ENCODE measurements around the gene UBE2D4.
"Not testable (repeated sequence)": the region's sequence is repeated elsewhere in the genome, so short reads cannot be mapped to it uniquely, and the experiment has no call there.

UBE2D4 gene

DNA sequence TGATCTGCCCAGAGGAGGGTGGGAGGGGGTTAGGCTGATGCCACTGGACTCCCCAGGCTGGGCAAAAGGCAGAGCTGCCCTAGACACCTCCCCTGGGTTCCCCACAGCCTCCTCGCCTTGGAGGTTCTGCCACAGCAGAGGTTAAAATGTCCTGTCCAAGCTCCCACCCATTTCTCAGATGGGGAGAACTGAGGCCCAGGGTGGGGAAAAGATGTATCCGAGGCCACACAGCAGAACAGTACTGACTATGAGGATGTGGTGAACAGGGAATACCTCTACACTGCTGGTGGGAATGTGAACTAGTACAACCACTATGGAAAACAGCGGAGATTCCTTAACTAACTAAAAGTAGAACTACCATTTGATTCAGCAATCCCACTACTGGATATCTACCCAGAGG, 40.2 kb downstream of the UBE2D4 start:
- DNase-seq (ENCODE audit: low read depth in 2 of 2): not testable (repeated sequence)

DNA sequence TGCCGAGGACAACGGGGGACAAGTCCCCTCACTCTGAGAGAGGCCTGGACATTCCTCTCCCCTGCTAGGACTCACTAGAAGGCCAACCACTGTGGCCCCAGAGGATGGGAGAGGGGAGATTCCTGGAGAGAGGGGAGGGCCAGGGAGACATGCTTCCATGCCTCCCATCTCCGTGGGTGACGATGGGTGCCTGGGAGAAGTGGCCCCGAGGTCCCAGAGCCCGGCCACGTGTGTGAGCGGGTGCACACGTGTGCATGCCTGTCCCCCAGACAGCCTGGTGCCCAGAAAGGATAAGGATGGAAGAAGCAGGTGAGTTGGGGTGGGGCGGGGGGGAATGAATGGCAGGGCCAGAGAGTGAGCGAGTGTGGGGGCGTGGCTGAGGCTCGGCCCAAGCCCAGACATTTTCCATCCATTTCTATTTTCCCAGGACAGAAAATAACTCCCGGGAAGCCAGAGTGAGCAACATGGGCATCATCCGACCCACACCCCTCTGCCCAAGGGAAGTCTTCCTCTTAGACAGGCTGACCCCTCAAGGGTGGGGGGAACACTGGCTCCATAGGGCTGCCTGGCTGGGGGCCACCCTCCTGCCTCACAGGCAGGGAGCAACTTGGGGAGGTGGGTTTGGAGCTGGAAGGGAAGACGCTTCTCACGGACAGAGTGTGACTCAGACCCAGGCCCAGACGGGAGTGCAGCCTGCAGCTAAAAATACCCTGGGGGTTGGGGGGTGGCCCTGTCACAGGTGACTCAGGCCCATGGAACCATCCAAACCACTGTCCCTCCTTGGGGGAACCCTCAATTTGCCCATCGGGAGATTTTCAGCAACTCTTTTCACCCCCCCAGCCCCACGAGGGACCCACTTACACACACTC, 42.2 kb downstream of the UBE2D4 start:
- DNase-seq (ENCODE audit: low read depth in 2 of 2): not testable (repeated sequence)

DNA sequence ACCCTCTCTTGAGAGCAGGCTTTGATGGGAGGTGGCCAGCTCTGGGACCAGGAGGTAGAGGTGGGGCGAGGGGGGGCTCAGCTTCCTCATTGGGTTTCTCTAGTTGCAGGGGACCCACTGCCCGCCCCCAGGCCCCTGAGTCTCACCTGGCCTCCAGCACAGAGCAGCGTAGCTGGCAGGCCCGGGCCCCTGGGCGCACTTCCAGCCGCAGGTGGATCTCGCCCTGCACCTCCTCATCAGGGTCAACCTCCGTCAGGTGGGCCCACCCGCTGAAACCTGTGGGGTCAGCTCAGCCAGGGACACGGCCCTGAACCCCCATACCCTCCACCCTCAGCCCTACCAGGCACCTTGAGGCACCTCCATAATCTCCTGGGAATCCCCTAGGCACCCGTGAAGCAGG, 43.4 kb downstream of the UBE2D4 start:
- not testable (repeated sequence) for DNase-seq (ENCODE audit: low read depth in 2 of 2)

DNA sequence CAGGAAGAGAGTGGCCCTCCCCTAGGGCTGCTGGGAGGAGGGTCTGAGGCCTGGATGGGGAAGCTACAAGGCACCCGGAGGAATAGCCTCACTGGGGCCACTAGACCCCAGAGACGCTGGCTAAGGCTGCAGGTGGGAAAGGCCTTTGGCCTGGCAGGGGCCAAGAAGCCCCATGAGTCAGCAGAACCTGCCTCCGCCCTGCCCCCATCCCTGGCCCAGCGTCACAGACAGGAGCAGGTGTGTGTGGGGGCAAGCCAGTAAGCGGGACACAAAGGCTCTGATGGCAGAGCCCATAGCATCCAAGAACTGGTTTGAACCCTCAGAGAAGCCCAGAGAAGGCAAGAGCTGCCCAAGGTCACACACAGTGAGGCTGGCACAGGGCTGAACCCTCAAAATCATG, 44.5 kb downstream of the UBE2D4 start:
- not testable (repeated sequence) for DNase-seq (ENCODE audit: low read depth in 2 of 2)

DNA sequence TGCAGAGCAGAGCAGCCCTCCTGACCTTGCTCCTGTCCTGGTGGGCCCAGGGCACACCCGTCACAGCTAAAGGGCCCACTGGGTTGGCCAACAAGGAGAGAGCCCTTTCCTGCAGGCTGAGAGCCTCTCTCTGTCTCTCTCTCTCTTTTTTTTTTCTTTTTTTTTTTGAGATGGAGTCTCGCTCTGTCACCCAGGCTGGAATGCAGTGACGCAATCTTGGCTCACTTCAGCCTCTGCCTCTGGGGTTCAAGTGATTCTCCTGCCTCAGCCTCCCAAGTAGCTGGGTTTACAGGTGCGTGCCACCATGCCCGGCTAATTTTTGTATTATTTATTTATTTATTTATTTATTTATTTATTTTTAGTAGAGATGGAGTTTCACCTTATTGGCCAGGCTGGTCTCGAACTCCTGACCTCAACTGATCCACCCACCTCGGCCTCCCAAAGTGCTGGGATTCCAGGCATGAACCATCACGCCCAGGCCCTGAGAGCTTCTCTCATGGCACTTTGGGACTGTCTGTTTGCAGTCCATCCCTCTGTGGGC, 47.9 kb downstream of the UBE2D4 start:
- DNase-seq (ENCODE audit: low read depth in 2 of 2): not testable (repeated sequence)

DNA sequence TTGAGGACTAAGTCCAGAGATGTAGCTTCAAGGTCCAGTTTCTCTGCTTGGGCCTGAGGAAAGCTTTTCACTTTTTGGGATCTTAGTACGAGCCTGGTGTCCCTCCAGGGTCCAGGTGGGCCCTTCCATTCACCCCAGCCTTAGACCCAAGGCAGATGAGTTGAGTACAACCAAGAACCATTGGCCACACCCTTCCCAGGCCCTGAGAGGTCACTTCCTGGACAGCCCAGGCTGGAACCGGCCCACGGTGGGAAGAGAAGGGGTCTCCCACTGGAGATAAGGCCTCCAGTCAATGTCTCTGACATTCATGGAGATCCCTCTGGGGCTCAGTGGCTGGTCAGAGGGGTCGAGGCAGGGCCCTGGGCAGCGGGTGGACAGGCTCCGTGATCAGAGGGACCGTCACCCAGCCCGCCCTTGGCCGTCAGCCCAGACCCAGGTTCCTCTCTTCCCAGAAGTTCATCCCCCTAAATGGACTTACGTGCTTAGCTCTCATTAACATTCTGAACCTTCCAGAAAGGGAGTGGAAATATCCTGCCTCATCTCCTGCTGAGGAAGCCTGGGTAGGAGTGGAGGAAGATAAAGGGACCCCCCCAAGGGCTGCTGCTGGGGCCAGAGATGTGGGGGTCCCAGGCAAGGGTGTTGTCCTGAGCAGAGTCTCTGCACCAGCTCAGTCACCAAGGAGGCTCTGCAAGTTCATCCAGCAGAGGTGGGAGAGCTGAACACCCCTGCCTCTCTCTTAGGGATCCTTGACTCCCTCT, 48.7 kb downstream of the UBE2D4 start:
- not testable (repeated sequence) for DNase-seq (ENCODE audit: low read depth in 2 of 2)

DNA sequence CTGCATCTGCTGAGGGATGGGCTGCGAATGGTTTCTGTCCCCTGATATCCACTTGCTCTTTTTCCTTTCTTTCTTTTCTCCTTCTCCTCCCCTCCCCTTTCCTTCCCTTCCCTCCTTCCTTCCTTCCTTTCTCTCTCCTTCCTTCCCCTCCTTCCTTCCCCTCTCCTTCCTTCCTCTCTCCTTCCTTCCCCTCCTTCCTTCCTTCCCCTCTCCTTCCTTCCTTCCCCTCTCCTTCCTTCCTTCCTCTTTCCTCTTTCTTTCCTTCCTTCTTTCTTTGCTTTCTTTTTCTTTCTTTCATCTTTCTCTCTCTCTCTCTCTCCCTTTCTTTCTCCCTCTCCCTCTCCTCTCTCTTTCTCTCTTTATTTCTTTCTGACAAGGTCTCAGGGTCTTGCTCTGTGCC, 51.3 kb downstream of the UBE2D4 start:
- DNase-seq (ENCODE audit: low read depth in 2 of 2): no peak

DNA sequence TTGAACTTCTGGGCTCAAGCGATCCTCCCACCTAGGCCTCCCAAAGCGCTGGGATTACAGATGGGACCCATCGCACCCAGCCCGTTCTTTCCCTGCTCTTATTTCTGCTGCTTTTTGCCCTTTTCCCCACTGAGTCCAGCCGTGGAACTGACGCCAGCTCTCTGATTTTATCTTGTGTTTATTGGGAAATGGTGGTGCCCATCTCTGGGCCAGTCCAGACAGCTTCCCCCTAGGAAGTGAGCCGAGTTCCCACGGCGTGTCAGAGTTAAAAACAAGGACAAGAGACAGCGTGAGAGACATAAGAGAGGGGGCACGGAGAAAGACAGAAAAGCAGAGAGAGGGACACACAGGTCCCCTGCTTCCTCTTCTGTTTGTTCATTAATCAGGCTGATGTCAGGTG, 51.9 kb downstream of the UBE2D4 start:
- DNase-seq (ENCODE audit: low read depth in 2 of 2): not testable (repeated sequence)

DNA sequence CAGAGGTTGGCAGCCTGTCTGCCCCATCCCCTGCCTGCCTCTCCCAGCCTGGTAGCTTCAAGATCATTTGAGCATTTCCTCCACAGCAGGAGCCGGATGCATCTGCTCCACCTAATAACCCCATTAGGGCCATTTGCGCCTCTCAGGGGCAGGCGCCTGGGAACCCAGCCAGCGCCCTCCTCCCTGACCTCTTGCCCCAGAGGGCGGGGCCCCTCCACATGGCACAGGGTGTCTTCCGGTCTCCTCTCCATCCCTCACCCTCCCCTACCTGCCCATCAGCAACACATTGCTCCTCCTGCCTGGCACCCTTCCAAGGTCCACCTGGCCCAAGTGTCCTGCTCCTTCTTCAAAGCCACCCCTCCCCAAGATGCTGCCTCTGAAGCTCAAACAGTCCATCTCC, 56.6 kb downstream of the UBE2D4 start:
- DNase-seq (ENCODE audit: low read depth in 2 of 2): not testable (repeated sequence)

DNA sequence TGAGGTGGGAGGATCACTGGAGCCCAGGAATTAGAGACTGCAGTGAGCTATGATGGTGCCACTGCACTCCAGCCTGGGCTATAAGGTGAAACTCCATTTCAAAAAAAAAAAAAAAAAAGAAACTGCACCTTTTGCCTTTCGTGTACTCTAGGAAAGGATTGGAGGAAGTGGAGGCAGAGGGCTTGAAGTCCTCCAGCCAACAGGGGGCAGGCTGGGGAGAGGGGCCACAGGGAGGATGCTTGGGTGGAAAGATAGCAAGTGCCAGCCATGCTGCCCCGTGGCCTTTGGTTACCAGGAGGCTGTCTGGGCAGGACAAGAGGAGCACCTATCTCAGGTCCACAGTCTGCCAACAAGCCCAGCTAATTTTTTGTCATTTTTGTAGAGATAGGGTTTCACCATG, 57.5 kb downstream of the UBE2D4 start:
- not testable (repeated sequence) for DNase-seq (ENCODE audit: low read depth in 2 of 2)

DNA sequence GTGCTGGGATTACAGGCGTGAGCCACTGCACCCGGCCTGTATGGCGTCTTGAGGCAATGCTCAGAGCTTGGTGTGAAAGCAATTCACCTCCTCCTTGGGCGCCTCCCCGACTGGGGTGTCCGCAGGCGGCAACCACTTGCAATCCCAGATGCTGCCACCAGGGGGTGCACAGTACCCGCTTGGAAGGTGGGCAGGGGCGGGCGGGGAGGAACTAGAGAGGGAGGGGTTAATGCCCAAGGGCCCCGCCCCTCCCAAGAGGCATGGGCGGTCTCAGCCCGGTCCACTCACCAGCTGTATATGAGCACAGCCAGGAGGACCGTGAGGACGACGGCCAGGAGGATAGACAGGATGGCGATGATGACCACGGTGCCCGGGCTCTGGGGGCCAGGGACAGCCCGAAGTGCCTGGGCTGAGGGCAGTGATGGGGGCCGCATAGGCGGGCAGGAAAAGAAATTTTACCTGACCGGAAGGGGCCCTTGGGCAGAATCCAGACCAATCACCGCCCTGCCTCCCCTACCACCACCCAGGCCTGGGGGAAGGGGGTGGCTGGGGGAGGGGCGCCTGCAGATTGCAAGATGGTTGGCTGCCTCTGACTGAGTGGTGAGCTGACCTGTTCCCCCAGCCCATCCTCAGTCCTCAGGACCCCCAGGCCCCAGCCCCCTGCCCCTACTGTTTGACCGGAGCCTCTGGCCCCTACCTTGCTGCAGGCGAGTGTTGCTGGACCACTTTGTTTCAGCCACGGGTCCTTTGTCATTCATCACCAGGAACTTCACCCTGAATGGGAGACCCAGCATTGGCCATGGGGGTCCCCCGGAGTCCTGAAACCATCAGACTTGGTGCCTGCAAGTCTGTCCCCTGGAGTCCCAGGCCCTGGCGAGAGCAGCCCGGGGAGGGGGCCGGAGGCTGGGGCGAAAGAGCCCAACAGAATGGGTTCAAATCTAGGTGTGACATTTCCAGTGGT, 59.9 kb downstream of the UBE2D4 start:
- DNase-seq (ENCODE audit: low read depth in 2 of 2): peak; percentile 44 to 46

DNA sequence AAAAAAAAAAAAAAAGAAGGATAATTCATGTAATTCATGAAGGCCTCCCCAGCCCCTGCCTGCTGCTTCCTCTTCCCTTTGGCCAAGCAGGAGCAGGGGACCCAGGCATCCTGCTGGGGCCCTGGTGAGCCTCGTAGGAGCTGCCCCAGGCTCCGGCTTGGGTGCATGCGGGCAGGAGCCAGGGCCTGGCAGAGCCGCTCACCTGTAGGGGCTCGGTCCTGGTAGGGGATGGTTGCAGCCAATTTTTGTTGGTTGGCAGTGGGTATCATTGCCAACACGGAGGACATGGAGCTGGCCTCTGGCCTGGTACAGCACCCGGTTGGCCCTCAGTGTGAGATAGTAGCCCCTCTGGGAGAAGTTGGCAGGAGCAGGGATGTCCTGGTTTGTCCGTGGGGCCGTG, 61.2 kb downstream of the UBE2D4 start:
- not testable (repeated sequence) for DNase-seq (ENCODE audit: low read depth in 2 of 2)

DNA sequence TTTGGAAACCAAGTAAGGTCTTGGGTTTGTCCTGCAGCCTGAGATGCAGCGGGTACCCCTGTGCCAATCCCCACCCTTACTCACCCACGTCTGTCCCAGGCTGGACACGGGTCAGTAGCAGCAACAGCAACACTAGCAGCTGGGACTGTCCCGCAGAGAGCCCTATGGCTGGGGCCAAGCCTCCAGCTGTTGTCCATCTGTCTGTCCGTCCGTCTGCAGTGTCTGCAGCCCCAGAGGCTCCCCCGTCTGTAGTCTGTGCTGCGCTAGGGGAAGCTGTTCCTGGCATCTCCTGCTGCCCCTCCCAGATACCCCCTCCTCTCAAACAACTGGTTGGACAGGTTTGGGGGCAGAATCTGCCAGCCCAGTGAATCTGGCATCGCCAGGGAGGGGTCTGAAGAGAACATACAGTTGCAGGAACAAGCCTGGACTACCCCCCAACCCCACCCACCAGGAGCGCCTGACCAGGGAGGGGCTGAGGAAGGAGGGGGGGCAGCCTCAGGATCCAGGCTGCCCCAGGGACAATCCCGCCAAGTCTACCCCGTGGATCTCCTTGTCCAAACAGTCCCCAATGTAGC, 63.9 kb downstream of the UBE2D4 start:
- DNase-seq (ENCODE audit: low read depth in 2 of 2): not testable (repeated sequence)

DNA sequence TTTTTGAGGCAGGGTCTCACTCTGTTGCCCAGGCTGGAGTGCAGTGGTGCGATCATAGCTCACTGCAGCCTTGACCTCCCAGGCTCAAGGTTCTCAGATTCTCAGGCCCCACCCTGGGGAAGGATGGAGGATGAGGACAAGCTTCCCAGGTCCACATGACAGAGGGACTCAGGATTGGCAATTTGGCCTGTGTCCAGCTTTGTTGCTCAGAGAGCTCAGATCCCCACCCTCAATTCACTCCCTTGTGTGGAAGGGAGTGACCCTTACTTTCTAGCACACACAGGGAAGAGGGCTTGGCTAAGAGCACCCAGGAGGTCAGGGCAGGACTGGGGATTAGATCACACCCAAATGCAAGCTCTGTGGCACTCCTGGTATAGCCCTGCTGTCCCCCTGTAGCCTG, 64.6 kb downstream of the UBE2D4 start:
- not testable (repeated sequence) for DNase-seq (ENCODE audit: low read depth in 2 of 2)

DNA sequence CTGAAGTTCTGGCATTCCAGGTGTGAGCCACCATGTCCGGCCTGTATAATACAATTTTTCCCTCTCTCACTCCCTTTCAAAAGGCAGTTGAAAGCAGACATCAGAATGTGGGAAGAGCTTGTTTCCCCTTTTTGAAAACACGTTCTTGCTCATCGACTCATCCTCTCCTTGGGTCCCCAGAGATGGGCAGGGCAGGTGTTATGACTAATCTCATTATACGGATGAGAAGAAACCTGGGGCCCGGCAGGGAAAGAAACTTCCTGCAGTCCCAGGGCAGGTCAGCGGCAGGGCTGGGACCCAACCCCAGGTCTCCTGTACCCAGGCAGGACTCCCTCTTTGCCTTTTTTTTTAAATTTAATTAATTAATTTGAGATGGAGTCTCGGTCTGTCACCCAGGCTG, 66.7 kb downstream of the UBE2D4 start:
- DNase-seq (ENCODE audit: low read depth in 2 of 2): peak in 1 of 2 experiments; percentile 8

DNA sequence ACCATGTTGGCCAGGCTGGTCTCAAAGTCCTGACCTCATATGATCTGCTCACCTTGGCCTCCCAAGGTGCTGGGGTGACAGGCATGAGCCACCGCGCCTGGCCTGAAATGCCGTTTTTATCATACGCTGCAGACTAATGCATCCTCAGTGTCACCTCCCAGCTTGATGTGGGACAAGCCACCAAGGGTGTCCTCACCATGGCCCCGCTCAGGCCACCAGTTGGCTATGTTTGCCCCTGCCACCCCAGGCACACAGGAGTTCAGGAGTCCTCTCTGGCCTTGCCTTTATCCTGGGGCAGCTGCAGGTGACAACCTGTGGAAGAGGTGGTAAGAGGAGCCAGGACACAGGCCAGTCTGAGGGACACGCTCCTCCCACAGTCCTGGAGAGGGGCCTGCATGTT, 68.4 kb downstream of the UBE2D4 start:
- DNase-seq (ENCODE audit: low read depth in 2 of 2): not testable (repeated sequence)

DNA sequence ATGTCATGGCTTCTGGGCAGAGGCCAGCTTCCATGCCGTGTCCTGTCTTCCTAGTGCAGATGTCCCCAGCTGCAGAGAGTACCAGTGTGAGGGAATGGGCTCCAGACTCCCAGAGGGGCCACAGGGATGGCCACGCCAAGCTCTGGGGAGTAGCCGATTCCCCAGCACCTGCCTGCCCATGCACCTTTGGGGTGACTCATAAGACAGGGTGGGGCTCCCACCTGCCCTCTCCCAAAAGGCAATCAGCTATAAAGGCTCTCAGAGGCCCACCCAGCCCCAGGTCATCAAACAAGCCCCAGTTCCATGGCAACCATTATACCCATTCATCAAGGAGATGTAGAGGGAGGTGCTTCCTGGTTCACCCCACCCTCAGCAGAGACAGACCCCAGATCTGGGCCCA, 71.3 kb downstream of the UBE2D4 start, which contains the start of gene SPDYE1:
Gene SPDYE1 (plus strand): TSS at position 366 of the 400 bp plus-strand sequence. CDS start 2,053 bp downstream, outside the sequence.
- not testable (repeated sequence) for DNase-seq (ENCODE audit: low read depth in 2 of 2)

Measured in fibroblast of skin of left quadriceps (primary cell).